GM19239 (cell line): ENCODE data around the gene B4GALT5.

Experiments used
- DNase-seq: peaks from one replicate; pipeline ENCODE4 v3.0.0; 2011; ENCODE audit warnings: low spot score; ENCODE audit not compliant: insufficient read length
- FAIRE-seq: peaks from 2 replicates; lab custom pipeline; 2011; peaks lifted over from hg19 to GRCh38; lab: Jason Lieb, UNC

B4GALT5 gene

GRCh38 chr20:49664612-49665313 lies 48.9 kb downstream of the B4GALT5 start:
- DNase-seq (no peak), FAIRE-seq (no peak)

- FAIRE-seq, result no peak
These were observed 50.6 kb downstream of the B4GALT5 start for GRCh38 chr20:49663112-49663511.

GRCh38 chr20:49661560-49662329 lies 51.9 kb downstream of the B4GALT5 start:
- FAIRE-seq, result peak; percentile 56

More at GRCh38 chr20:49663112-49663511, 50.6 kb downstream of the B4GALT5 start:
- DNase-seq, result no peak

GRCh38 chr20:49660912-49661311 lies 52.8 kb downstream of the B4GALT5 start:
- DNase-seq, result no peak
- FAIRE-seq, result no peak

More at GRCh38 chr20:49661560-49662329, 51.9 kb downstream of the B4GALT5 start:
- DNase-seq, result no peak

GRCh38 chr20:49659056-49659455 lies 54.6 kb downstream of the B4GALT5 start:
- FAIRE-seq, result no peak
- no peak for DNase-seq

GRCh38 chr20:49658508-49658907 lies 55.2 kb downstream of the B4GALT5 start:
- no peak for DNase-seq
- no peak for FAIRE-seq

- DNase-seq, result no peak
These were observed 56.4 kb downstream of the B4GALT5 start for GRCh38 chr20:49657118-49657901.

GRCh38 chr20:49656304-49656703 lies 57.4 kb downstream of the B4GALT5 start:
- DNase-seq (no peak), FAIRE-seq (no peak)

More at GRCh38 chr20:49657118-49657901, 56.4 kb downstream of the B4GALT5 start:
- no peak for FAIRE-seq

GRCh38 chr20:49653925-49654434 lies 59.7 kb downstream of the B4GALT5 start:
- no peak for DNase-seq

GRCh38 chr20:49649672-49650071 lies 64.0 kb downstream of the B4GALT5 start:
- no peak for FAIRE-seq
- DNase-seq, result no peak

More at GRCh38 chr20:49653925-49654434, 59.7 kb downstream of the B4GALT5 start:
- FAIRE-seq, result no peak

GRCh38 chr20:49647550-49647949 lies 66.1 kb downstream of the B4GALT5 start:
- DNase-seq (no peak), FAIRE-seq (no peak)

- FAIRE-seq (no peak), DNase-seq (no peak)
These were observed 67.2 kb downstream of the B4GALT5 start for GRCh38 chr20:49646528-49646927.

GRCh38 chr20:49646126-49646525 lies 67.6 kb downstream of the B4GALT5 start:
- no peak for FAIRE-seq
- DNase-seq, result no peak

- FAIRE-seq, result no peak
These were observed 68.6 kb downstream of the B4GALT5 start for GRCh38 chr20:49644980-49645565.

GRCh38 chr20:49642816-49643215 lies 70.9 kb downstream of the B4GALT5 start:
- no peak for FAIRE-seq
- no peak for DNase-seq

More at GRCh38 chr20:49644980-49645565, 68.6 kb downstream of the B4GALT5 start:
- DNase-seq, result no peak

- FAIRE-seq (no peak), DNase-seq (no peak)
These were observed 71.7 kb downstream of the B4GALT5 start for GRCh38 chr20:49641683-49642656.

- DNase-seq (no peak), FAIRE-seq (no peak)
These were observed 76.5 kb downstream of the B4GALT5 start for GRCh38 chr20:49637046-49637637.

GRCh38 chr20:49636447-49636846 lies 77.2 kb downstream of the B4GALT5 start:
- FAIRE-seq (no peak), DNase-seq (no peak)
